Measurements from ENCODE around the gene MED7. TPM values are rescaled to one million over a fixed set of nuclear protein-coding genes. Genes with fewer than 3 reads are reported as not detected.

MED7 gene
- total RNA-seq, 3 donors from 2014 or later = 7.5 to 9.3 (median 9.1) TPM

DNA sequence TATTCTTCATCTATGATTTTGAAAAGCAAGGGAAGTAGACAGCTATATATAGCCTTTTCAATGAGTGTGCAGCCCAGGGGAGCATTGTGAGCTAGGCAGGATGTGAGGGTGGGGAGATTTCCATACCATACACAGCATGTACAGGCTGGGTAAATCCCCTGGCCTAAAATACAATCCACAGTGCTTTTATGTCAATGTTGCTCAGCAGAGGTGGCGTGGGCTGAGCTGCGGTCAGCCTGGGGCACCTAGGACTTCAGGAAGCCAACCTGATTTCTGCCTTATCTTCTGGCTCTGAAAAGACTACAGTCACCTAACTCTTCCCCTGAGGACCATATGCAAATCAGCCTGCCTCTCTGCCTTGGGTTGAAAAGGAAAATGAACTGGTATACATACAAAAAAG lies 29.7 kb upstream of the MED7 start:
- Mint-ChIP-seq H3K9me3 (peaks cover 5% of the 10 kb centered on the region), H3K4me1 (ENCODE audit: low read depth) (peaks cover 81% of the 10 kb centered on the region), H3K27me3 (ENCODE audit: low read depth) (no peaks in the 10 kb centered on the region), H3K4me3 (peak overlapping the region; percentile 66), H3K36me3 (ENCODE audit: insufficient read depth) (no peaks in the 10 kb centered on the region)
- ATAC-seq (peak; percentile 96 to 97), DNase-seq (peak; percentile 82)

DNA sequence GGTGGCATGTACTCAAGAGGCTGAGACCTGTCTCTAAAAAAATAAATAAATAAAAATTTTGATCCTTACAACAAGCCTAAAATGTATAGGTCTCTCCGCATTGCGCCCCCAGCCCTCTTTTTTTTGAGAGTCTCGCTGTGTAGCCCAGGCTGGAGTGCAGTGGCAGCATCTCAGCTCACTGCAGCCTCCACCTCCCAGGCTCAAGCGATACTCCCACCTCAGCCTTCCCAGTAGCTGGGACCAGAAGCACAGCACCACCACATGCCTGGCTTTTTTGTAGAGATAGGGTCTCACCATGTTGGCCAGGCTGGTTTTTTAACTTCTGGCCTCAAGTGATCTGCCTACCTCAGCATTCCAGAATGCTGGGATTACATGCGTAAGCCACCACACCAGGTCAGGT lies 25.6 kb upstream of the MED7 start:
- Mint-ChIP-seq H3K4me3 (no peak overlapping the region), H3K36me3 (ENCODE audit: insufficient read depth) (no peaks in the 10 kb centered on the region), H3K27me3 (ENCODE audit: low read depth) (no peaks in the 10 kb centered on the region), H3K9me3 (peaks cover 5% of the 10 kb centered on the region), H3K4me1 (ENCODE audit: low read depth) (peaks cover 76% of the 10 kb centered on the region)
- DNase-seq (no peak), ATAC-seq (no peak)

DNA sequence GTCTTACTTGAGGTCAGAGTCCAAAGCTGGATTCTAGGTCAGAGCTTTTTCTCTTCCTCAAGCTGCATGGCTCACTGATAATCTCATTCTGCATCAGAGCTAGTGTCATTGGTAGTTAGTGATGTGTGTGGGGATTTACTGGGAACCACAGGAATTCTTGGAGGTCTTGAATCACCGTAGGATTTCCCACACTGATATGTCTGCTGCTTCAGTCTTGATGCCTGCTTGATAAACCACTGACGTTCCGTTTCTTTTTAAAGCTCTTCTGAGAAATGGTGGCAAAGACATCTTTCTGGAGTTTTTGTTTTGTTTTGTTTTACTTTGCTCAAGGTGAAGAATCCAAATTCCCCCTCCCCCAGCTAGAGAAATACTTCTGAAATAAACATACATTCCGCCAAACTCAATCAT lies 24.6 kb upstream of the MED7 start:
- Mint-ChIP-seq H3K4me3 (peak overlapping the region; percentile 50), H3K9me3 (peaks cover 5% of the 10 kb centered on the region), H3K4me1 (ENCODE audit: low read depth) (peaks cover 68% of the 10 kb centered on the region), H3K36me3 (ENCODE audit: insufficient read depth) (no peaks in the 10 kb centered on the region), H3K27me3 (ENCODE audit: low read depth) (no peaks in the 10 kb centered on the region)
- ATAC-seq = peak; percentile 82 to 83
- DNase-seq = no peak

DNA sequence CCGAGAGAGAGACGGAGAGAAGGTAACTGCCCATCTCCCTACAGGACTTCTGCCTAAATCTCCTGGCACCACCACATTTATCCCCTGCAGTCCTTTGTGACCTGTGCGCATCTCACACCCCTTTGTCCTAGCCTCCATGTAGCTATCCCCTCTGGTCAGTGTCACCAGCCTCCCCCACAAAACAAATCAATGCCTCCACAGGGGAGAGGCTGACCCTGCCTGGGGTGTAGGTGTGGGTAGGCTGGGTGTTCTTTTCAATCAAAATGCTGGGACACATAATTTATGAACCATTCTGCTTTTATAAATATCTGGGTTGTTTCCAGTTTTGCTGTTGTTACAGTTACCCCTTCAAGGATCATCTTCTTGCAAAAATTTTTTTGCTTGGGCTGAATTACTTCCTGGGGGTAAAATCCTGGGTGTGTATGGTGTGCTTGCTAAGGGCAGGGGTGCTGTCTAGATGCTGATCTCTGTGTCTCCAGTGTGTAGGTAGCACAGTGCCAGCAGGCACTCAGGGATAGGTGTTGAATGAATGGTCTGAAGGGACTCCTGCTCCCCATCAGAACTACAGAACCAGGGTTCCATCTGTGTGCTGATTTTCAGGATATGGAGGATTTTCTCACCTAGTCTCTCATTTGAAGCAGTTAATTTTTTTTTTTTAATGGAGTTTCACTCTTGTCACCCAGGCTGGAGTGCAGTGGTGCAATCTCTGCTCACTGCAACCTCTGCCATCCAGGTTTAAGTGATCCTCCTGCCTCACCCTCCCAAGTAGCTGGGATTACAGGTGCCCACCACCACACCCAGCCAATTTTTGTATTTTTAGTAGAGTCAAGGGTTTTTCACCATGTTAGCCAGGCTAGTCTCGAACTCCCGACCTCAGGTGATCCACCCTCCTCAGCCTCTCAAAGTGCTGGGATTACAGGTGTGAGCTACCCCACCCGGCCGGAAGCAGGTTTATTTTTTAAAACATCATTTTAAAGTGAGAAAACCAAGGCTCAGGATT lies 23.8 kb upstream of the MED7 start, which contains the start of gene GARIN3:
Gene GARIN3 (minus strand): TSS at position 51 of the 1,000 bp plus-strand sequence. CDS start 96 bp downstream, outside the sequence.
- H3K9me3 Mint-ChIP-seq = peaks cover 5% of the 10 kb centered on the region
- H3K4me3 Mint-ChIP-seq = peak within 1 kb of the TSS; percentile 50
- ATAC-seq (peak; percentile 16 to 32), DNase-seq (no peak)
- H3K36me3 Mint-ChIP-seq (ENCODE audit: insufficient read depth) = no peaks in the 10 kb centered on the region
- H3K27me3 Mint-ChIP-seq (ENCODE audit: low read depth) = no peaks in the 10 kb centered on the region
- peaks cover 65% of the 10 kb centered on the region for H3K4me1 Mint-ChIP-seq (ENCODE audit: low read depth)

DNA sequence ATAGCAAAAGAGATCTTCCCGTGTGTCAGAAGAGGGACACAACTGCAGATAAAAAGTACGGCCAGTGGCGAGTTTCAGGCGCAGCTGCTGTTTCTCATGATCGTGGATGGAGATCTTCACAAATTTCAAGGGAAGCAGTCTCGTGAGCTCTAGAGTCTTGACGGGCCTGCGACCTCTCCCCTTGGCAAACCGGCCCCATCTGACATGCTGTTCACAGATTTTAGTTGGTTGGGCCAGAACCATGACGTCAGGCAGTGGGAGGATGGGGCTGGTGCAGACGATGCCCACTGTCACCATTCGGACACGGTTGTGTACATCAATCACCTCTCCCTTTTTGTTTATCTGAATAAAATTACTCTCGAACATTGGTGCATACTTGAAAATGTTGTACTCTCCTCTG lies 23.0 kb upstream of the MED7 start:
- Mint-ChIP-seq H3K36me3 (ENCODE audit: insufficient read depth) (no peaks in the 10 kb centered on the region), H3K4me3 (no peak overlapping the region), H3K27me3 (ENCODE audit: low read depth) (no peaks in the 10 kb centered on the region), H3K4me1 (ENCODE audit: low read depth) (peaks cover 62% of the 10 kb centered on the region), H3K9me3 (peaks cover under 1% of the 10 kb centered on the region)
- ATAC-seq (no peak), DNase-seq (no peak)

DNA sequence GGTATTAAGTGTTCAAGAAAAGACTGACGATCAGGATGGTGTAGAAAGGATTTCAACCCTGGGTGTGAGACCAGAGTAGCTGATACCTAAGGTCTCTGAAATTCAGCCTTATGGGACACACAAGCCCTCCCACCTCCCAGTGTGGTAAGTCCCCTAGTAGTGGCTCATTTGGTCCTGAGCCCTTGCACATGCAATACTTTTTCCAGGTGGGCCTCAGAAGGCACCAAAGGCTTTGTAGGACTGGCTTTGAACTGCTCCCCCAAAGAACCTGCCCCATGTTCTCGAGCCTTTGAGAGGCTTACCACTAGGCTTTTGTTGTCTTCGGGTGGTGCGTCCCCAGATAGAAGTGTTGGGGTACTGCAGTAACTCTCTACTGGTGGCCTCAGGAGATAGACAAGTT lies 22.6 kb upstream of the MED7 start:
- no peaks in the 10 kb centered on the region for H3K27me3 Mint-ChIP-seq (ENCODE audit: low read depth)
- H3K4me1 Mint-ChIP-seq (ENCODE audit: low read depth) = peaks cover 61% of the 10 kb centered on the region
- ATAC-seq (no peak), DNase-seq (no peak)
- no peak overlapping the region for H3K4me3 Mint-ChIP-seq
- H3K36me3 Mint-ChIP-seq (ENCODE audit: insufficient read depth) = no peaks in the 10 kb centered on the region
- no peaks in the 10 kb centered on the region for H3K9me3 Mint-ChIP-seq

DNA sequence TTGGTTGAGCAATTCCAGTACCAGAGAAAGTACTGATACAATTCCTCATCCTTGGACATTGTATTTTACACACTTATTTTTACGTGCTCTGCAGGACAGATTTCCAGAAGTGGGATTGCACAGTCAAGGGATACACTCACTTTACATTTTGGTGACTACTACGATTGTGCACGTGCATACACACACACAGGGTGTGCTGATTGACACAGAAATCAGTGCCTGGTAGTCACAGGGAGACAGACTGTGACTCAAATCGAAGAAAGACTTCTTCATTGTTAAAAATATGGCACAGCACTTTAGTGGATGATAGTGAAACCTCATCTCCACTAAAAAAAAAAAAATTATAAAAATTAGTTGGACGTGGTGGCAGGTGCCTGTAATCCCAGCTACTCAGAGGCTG lies 21.9 kb upstream of the MED7 start:
- no peaks in the 10 kb centered on the region for H3K27me3 Mint-ChIP-seq (ENCODE audit: low read depth)
- H3K4me3 Mint-ChIP-seq = no peak overlapping the region
- DNase-seq (no peak), ATAC-seq (no peak)
- no peaks in the 10 kb centered on the region for H3K36me3 Mint-ChIP-seq (ENCODE audit: insufficient read depth)
- H3K9me3 Mint-ChIP-seq = no peaks in the 10 kb centered on the region
- H3K4me1 Mint-ChIP-seq (ENCODE audit: low read depth) = peaks cover 65% of the 10 kb centered on the region

DNA sequence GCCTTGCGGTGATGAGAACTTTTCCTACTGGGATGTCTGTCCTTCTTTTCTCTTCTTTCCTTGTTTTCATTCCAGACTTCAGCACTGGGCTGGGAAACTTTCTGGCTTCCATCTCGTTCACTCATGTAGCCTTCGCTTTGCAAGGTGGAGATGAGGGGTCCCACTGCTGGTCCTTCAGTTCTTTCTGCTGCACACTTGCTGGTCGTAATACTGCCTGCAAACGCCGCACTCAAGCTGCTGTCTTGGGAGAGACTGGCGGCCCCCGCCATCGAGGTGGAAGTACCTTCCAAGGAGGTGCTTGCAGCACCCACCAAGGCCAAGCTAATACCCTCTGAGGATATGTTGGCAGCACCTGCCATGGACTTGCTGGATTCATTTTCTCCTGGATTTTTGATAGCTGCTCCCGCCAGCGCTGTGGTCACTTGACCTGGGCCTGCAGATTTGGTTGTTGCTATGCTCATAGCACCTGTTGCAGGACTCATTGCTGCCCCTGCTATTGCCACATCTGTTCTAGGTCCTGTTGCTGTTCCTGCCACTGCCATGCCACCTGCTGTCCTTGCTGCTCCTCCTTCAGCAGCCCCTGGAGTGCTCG lies 20.4 kb upstream of the MED7 start:
- H3K9me3 Mint-ChIP-seq = no peaks in the 10 kb centered on the region
- no peaks in the 10 kb centered on the region for H3K27me3 Mint-ChIP-seq (ENCODE audit: low read depth)
- DNase-seq = no peak
- ATAC-seq = no peak
- H3K4me3 Mint-ChIP-seq = no peak overlapping the region
- no peaks in the 10 kb centered on the region for H3K36me3 Mint-ChIP-seq (ENCODE audit: insufficient read depth)
- peaks cover 66% of the 10 kb centered on the region for H3K4me1 Mint-ChIP-seq (ENCODE audit: low read depth)

DNA sequence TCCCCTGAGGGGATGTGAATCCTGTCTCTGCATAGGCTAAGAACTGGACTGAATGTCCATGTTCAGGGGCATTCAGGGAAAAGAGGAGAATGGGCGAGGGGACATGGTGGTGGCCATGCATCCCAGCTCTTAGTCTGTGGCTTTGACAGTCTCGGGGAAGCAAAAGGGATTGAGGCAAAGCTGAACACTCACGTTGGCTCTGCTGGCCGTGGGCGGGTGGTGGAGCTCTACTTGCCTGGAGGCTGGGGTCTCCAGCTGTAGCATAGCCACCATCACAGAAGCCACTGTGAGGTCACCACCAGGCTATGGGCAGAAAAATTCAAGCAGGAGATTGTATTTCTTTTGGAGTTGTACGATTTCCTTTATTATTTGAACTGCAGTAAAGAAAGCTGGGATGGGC lies 19.3 kb upstream of the MED7 start:
- H3K36me3 Mint-ChIP-seq (ENCODE audit: insufficient read depth) = no peaks in the 10 kb centered on the region
- no peak for DNase-seq
- peaks cover 65% of the 10 kb centered on the region for H3K4me1 Mint-ChIP-seq (ENCODE audit: low read depth)
- H3K27me3 Mint-ChIP-seq (ENCODE audit: low read depth) = no peaks in the 10 kb centered on the region
- H3K4me3 Mint-ChIP-seq = no peak overlapping the region
- H3K9me3 Mint-ChIP-seq = no peaks in the 10 kb centered on the region
- ATAC-seq = no peak

DNA sequence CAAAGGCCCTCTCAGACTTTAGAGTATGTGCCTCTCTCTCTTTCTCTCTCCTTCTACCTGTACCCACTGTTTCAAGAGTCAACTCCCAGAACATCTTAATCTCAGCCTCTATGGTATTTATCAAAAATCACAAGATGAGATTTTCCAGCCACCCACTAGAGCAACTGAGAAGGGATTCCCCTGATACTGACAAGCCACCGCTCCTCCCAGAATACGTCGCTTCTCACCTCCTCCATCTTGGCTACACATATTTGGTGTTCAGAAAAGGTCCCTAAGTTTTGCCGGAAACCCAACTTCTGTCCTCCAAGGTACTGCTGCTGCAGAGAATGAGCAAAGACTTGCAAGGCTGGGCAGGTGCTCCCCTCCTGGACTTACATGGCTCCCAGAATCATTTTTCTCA lies 17.3 kb upstream of the MED7 start:
- Mint-ChIP-seq H3K4me3 (peak overlapping the region; percentile 59), H3K4me1 (ENCODE audit: low read depth) (peaks cover 63% of the 10 kb centered on the region), H3K27me3 (ENCODE audit: low read depth) (no peaks in the 10 kb centered on the region), H3K36me3 (ENCODE audit: insufficient read depth) (no peaks in the 10 kb centered on the region), H3K9me3 (no peaks in the 10 kb centered on the region)
- peak; percentile 55 to 59 for ATAC-seq
- peak; percentile 32 for DNase-seq

DNA sequence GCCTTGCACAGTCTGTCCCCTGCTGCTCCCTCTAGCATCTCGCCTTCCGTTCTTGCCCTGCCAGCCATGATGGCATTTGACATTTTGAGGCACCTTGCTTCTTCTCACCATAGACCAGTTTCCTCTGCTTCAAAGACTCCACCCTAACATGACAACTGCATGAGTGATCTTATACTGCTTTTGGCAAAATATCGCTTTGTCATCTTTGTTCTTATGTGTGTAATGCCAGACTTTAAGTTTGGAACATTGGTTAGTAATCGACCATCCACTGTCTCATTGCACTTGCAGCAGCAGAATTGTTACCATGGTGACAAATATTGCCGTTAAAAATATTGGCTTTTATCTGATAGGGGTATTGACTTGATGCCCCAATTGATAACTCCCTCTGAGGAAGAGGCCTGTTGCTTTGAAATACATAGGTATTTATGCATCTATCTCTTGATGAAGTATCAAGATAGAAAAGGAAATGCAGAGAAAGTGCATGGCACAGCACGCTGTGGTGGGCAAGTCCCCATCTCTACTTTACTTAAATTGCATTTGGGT lies 16.6 kb upstream of the MED7 start:
- Mint-ChIP-seq H3K9me3 (no peaks in the 10 kb centered on the region), H3K4me3 (peak overlapping the region; percentile 59), H3K4me1 (ENCODE audit: low read depth) (peaks cover 69% of the 10 kb centered on the region), H3K27me3 (ENCODE audit: low read depth) (no peaks in the 10 kb centered on the region), H3K36me3 (ENCODE audit: insufficient read depth) (no peaks in the 10 kb centered on the region)
- peak; percentile 88 for ATAC-seq
- DNase-seq = no peak

DNA sequence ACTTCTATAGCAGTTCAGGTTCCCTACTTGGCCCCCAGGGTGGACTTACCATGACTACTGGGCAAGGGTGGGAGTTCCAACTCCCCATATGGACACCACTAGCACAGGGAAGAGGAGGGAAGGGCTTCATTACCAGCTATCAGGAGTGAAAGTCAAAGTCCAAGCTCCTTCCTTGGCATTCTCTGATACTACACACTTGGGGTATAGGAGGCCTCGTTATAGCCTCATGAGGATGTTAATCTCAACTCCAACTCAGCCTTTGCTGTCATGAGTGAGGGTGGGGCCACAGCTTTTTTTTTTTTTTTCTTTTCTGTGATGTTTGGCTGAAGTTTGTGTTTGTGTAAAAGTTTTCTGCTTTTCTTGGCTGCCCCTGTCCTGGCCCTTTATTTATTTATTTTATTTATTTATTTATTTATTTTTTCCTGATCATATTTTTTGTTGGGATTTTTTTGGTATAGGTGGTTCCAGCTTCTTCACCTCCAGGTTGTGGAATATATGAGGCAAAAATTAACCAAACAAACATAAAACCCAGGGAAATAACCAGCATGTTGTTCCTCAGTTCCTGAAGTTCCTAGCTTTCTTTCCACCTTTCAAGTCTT lies 14.7 kb upstream of the MED7 start:
- H3K4me1 Mint-ChIP-seq (ENCODE audit: low read depth) = peaks cover 79% of the 10 kb centered on the region
- H3K27me3 Mint-ChIP-seq (ENCODE audit: low read depth) = no peaks in the 10 kb centered on the region
- no peaks in the 10 kb centered on the region for H3K36me3 Mint-ChIP-seq (ENCODE audit: insufficient read depth)
- no peaks in the 10 kb centered on the region for H3K9me3 Mint-ChIP-seq
- no peak overlapping the region for H3K4me3 Mint-ChIP-seq
- no peak for ATAC-seq
- DNase-seq = no peak

DNA sequence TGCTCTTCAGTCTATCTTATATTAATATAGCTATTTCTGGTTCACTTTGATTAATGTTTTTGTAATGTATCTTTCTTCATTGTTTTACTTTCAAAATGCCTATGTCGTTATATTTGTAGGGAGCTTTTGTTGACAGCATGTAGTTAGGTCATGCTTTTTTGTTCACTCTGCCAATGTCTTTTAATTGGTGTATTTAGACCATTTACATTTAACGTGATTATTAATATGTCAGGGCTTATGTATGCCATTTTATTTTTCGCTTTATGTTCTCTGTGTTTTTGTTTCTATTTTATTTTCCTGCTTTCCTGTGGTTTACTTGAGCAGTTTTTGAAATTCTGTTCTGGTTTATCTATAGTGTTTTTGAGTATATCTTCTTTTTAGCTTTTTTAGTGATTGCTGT lies 12.6 kb upstream of the MED7 start:
- Mint-ChIP-seq H3K9me3 (no peaks in the 10 kb centered on the region), H3K4me1 (ENCODE audit: low read depth) (peaks cover 77% of the 10 kb centered on the region)
- no peak for ATAC-seq

DNA sequence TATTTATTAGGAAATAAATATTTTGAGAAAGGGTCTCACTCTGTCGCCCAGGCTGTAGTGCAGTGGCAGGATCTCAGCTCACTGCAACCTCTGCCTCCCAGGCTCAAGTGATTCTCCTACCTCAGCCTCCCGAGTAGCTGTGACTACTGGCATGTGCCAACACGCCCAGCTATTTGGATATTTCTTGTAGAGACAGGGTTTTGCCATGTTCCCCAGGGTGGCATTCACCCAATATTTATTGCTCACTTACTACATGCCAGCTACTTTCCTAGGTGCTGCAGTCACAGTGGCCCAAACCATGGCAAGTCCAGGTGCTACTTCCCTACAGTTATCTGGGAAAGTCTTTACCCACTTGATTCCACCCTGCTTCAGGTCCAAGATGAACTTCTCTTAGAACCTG lies 8.3 kb upstream of the MED7 start:
- Mint-ChIP-seq H3K4me1 (ENCODE audit: low read depth) (peaks cover 58% of the 10 kb centered on the region), H3K27me3 (ENCODE audit: low read depth) (no peaks in the 10 kb centered on the region), H3K9me3 (no peaks in the 10 kb centered on the region), H3K36me3 (ENCODE audit: insufficient read depth) (no peaks in the 10 kb centered on the region), H3K4me3 (no peak overlapping the region)
- ATAC-seq (no peak), DNase-seq (no peak)

More for the DNA sequence above, 12.6 kb upstream of the MED7 start:
- no peak for DNase-seq
- no peaks in the 10 kb centered on the region for H3K36me3 Mint-ChIP-seq (ENCODE audit: insufficient read depth)
- no peaks in the 10 kb centered on the region for H3K27me3 Mint-ChIP-seq (ENCODE audit: low read depth)
- H3K4me3 Mint-ChIP-seq = peak overlapping the region; percentile 76
